Activated CD4-positive, CD25-positive, alpha-beta regulatory T cell treated with anti-CD3 and anti-CD28 coated beads, Interleukin-2, amount 50 U/mL, for 16 hours (primary cell): ENCODE measurements around the gene RPTOR.
"Not testable (repeated sequence)": the region's sequence is repeated elsewhere in the genome, so short reads cannot be mapped to it uniquely, and the experiment has no call there.

Experiments used
- DNase-seq: peaks from one replicate; pipeline ENCODE4 v3.0.0-alpha.2; 2020; ENCODE audit warnings: low read depth, low spot score

Gene RPTOR

DNA sequence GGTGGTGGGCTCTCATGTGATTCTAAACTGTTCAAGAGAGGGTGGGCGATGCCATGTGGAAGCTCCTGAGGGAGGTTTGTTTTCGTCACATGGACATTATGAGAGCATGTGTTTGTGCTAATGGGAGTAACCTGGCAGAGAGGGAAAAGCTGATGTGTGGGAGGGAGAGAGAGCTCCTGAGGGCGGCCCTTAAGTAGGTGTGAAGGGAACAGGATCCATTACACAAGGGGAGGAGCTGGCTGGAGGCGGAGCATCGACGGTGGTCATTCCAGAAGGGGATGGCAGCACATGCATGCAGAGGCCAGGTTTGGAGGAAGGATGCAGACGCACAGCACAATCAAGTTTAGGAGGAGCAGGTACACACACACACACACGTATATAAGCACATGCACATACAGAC lies 197.5 kb downstream of the RPTOR start:
- DNase-seq: no peak

DNA sequence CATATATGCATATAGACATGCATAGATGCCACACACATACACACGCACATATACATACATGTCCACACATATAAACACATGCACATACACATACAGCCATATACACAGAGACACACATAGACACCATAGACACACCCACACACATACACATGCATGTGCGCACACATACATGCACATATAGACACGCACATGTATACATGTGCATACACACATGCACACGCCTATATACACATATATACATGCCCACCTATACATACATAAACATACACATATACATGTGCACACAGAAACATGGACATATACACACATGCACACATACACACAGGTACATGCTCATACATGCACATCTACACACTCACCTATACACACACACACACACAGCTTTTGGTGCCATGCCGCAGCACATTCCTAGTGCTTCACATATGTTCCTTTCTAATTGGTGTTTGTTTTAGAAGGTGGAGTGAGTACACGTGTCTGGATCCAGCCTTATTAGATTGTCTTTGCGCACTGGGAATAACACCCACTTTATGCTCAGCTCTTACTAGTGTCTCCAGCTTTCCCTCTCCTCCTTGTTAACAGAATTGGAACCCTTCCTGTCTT lies 198.0 kb downstream of the RPTOR start:
- DNase-seq: no peak

DNA sequence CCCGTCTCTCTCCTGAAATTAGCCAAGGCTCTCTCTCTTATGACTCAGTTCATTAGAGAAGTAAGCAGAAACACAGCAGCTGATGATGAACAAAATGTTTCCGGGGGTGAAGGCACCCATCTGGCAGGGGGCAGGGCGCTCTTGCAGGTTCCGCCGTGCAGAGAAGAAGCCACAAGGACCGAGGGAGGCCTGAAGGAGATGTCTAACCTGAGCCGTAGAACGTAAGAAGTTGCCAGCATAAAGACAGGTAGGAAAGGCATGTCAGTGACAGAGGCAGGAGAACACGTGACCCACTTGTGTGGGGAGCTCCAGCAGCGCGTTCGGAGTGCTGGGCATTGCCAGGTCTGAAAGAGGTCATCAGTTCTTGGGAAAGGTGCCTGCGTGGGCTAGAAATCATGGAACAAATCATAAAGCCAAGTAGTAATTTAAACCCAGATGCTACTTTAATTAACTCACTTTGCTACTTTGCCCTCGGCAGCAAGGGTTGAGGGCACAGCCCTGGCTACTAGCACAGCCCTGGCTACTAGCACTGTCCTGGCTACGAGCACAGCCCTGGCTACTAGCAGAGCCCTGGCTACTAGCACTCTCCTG lies 198.6 kb downstream of the RPTOR start:
- DNase-seq: no peak

DNA sequence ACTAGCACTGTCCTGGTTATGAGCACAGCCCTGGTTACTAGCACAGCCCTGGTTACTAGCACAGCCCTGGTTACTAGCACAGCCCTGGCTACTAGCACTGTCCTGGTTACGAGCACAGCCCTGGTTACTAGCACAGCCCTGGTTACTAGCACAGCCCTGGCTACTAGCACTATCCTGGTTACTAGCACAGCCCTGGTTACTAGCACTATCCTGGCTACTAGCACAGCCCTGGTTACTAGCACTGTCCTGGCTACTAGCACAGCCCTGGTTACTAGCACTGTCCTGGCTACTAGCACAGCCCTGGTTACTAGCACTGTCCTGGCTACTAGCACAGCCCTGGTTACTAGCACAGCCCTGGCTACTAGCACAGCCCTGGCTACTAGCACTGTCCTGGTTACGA lies 199.3 kb downstream of the RPTOR start:
- not testable (repeated sequence) for DNase-seq

DNA sequence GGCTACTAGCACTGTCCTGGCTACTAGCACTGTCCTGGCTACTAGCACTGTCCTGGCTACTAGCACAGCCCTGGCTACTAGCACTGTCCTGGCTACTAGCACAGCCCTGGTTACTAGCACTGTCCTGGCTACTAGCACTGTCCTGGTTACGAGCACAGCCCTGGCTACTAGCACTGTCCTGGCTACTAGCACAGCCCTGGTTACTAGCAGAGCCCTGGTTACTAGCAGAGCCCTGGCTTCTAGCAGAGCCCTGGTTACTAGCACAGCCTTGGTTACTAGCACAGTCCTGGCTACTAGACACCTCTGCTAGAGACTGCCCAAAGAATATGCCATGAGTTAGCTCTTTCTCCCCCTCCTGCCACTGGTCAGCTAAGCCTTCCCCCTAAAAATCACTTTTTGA lies 200.1 kb downstream of the RPTOR start:
- DNase-seq: not testable (repeated sequence)

DNA sequence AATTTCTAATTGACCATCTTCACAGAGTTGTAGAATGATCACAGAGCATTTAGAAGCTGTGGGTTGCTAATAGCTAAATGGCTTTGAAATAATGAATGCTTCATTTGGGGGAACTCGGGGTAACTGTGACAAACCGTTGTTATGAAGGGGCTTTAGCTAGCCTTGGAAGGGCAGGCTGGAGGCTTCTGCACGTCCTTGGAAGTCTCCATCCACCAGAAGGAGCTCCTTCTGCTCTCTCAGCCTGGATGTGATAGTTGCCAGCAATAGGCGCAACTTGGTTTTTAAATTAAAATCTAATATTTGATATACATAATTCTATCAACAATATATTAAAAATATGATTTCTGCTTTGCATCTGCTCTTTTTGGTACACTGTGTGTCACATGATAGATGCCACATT lies 200.5 kb downstream of the RPTOR start:
- no peak for DNase-seq

DNA sequence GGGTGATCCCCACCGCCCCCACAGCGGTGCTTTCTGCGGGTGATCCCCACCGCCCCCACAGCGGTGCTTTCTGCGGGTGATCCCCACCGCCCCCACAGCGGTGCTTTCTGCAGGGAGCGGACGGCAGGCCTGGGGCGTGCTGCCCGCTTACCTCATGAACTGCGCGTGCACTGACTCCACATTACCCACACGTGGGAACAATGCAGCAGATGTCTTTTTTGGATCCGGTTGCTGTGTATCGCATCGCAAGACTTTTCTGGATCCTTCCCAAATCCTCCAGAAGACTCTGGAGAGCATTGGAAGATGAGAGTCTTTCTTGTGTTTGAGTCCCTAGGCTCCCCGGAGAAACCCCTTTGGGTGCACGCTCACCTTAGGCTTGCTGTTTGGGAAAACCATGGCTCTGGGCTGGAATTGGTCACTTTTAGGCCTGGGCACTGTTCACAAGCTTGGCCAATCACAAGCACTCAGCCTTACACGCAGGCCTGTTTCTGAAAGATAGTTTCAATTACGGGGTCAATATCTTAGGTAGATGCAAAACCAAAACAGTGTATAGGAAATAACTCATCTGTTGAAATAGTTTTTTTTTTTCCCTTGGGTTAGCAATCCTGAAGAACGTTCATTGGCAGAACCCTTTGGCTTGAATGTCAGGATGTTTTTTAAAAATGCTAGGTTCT lies 201.8 kb downstream of the RPTOR start:
- DNase-seq: no peak

DNA sequence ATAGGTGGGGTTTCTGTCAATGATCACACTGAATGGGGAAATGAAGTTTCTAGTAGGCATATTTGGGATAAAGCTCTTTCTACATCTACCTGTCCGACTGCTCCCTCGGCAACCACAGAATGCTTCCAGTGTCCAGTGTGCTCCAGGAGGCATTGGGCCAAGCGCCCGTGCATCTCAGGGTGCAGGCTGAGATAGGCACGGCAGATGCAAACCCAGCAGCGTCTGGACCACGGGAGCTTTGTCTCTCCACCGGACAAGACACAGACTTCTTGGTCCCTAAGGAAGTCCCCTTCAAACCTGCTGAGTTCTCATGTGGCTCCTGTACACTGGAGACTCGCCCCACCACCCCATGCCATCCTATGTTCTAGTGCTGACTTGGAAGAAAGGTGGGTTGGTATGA lies 202.8 kb downstream of the RPTOR start:
- no peak for DNase-seq

DNA sequence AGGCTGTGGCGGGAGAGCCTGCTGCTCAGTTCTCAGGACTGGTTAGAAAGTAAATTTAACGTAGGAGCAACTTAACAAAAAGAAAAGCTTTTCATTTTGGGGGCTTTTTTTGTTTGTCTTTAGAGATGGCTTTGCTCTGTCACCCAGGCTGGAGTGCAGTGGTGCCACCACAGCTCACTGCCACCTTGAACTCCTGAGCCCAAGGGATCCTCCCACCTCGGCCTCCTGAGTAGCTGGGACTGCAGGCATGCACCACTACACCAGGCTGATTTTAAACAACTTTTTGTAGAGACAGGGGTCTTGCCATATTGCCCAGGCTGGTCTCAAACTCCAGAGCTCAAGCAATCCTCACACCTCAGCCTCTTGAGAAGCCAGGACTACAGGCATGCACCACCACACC lies 205.0 kb downstream of the RPTOR start:
- DNase-seq: no peak

DNA sequence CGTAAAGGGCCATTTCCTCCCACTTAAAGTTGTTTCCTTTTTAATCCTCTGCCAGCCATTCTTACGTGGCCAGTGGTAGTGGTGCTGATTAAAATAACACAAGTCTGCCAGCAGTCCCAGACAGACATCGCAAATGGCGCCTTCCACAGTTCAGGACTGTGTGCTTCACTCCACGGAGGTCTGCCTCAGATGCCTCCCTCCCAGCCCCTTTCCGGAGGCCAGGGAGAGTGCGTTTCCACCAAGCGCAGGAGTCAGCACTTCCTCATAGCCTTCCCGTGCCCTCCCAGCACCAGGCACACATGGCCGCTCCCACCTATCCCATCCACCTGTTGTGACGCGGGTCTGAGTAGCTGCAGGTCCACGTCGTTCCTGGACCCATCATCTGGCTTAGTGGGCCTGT lies 205.6 kb downstream of the RPTOR start:
- no peak for DNase-seq

DNA sequence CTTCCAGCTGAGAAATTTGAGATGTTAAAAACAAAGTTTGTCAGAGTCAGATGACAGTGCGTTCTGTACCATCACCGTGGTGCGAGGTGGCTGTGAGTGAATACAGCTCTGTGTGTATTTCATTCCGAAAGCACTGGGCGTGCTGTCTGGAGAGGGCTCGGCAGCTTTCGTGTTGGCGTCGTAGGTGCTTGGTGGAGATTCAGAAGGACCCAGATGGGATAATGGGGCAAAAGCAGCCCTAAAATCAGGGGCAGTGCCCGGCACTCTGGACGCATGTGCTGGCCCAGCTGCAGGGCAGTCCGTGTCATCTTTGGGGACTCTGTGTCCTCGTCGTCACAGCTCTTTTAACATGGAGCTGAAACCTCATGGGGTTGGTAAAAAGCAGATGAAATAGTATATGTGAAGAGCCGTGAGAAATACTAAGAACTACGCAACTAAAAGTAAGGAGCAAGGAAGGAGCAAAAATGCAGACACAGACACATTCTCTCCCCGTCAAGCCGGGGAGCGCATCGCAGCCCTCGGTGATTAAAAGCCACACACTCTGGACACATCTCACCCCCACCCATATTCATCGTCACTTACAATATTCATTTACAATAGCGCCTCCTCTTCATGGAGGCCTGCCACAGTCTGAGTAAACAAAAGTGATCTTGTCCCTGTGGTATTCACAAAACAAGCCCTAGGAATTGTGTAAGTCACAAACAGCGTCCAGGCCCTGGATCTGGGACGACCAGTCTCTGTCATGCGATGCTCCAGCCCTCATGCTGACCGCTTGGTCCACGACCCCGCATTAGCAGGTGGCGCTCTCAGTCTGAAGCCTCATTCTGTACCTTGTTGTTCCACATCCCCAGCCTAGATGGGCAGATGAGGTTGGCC lies 206.7 kb downstream of the RPTOR start:
- DNase-seq: no peak

DNA sequence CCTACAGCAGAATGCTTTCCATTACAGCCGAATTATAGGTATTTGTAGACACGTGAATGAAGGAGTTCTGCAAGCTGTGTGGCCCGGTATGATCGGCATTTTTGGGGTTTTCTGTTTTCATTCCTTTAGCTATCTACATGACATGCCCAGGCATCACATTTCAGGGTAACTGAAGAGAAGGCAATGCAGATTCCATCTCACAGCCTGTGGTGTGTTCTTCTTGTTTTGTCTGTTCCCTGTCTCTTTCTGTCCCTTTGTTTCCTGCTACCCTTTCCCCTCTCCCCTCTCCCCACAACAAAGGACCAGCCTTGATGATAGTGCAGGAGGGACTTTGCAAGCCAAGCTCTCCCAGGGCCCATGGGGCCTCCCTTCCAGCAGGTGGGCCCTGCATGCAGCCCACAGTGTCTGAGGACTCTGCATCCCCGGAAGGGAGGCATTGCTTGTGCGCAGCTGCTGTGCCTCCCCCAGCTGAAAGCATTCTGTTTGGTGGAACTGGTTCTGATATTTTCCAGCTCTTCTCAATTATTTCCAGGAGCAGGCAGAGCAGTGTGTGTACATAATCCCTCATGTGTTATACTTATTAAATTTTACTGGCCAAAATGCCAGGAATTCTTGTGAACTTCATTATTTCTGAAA lies 207.4 kb downstream of the RPTOR start:
- no peak for DNase-seq

DNA sequence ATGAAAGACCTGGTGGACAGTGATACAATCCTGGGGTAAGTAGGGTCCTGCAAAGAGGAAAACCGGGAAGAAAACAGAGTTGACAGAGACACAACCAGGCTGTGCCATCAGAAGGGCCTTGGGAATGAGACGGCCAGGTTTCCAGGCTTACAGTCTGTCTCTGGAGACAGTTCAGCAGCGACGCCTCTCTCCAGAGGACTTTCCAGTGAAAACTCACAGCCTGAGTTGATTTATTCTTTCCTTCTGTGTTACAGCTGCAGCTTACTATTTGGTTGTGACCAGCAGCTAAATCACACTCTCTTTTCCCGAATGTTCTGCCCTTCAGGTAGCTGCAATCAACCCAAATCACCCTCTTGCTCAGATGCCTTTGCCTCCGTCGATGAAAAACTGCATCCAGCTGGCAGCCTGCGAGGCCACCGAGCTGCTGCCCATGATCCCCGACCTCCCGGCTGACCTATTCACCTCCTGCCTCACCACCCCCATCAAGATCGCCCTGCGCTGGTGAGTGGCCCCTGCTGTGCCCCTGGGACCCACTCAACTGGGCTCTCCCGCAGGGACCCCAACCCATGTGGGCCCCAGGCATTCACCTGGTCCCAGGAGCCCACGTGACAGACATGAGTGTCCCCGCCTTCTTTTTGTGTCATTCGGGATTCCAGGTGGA lies 209.2 kb downstream of the RPTOR start:
- DNase-seq: no peak

DNA sequence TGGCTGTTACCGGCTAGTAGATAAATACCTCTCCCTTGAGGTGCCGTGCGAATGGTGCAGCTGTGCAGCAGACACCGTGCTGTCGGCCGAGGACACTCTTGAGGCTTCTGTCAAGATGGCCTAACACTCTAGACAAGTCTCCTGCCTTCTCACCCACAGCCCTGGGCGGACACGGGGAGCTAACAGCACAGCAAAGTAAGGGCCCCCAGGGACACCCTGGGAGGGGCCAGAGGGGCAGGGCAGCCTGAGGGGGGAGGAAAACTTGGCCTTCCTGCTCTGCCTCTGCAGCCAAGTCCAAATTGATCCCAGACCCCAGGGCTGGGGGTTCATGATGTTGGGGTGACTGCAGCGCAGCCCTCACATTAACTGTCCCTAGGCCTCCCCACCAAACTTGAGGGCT lies 210.2 kb downstream of the RPTOR start:
- no peak for DNase-seq

DNA sequence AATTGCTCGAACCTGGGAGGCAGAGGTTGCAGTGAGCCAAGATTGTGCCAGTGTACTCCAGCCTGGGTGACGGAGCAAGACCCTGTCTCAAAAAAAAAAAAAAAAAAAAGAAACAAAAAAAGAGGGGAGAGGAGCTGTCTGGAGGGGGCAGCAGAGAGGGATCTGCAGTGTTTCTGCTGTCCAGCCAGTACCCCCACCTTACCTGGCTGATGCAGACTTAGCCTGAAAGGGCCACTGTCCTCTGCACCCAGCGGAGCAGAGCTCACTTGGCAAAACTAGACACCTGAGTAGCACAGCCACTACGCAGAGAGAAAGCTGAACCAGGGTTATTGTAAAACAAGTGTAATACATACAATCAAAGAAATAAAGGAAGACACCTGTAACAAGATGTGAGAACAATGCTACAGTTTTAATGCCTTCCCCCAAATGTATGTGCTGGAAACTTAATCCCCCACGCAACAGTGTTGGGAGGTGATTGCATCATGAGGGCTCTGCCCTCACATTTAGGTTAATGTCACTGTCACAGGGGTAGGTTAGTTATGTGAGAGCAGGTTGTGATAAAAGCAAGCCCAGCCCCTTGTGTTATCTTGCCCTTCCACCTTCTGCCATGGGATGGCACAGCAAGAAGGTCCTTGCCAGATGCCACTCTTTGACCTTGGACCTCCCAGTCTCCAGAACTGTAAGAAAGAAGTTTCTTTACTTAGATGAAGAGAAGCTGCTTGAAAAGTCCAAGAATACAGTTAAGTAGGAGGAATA lies 211.2 kb downstream of the RPTOR start:
- no peak for DNase-seq

DNA sequence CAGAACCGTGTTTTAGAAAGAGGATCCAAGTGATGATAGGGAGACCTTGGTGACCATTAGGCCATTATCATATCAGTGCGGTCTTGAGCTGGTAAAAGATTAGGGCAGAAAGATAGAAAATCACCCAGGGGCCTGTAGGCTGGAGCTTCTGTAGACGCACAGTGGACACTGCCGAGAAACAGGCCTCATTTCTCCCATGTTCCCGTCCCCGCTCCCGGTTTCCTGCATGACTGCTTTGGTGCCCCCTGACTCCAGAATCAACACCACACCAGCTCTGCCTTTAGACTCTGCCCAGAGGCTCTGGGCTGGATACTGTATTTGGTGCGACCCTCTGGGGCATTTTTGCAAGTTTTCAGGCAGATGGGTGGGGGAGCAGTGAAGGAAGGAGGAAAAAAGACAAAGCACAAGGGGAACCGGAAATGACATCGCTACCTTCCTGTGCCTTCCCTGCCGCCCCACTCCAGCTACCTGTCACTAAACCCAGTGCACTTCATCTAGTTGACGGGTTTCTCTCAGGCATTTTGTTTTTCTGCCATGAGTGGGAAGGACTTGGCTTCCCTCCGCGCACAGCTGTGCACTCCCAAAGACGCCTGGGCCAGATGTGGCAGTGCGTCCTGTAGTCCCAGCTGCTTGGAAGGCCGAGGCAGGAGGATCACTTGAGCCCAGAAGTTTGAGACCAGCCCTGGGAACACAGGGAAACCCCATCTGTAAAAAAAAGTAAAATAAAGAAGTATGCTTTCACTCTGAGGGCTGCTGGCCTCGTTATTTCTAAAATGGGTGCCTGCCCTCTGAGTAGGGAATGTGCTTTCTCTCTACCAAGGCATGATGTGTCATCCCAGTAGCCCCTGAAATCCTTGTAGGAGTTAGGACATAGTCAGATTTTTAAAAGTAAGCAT lies 214.1 kb downstream of the RPTOR start:
- no peak for DNase-seq

DNA sequence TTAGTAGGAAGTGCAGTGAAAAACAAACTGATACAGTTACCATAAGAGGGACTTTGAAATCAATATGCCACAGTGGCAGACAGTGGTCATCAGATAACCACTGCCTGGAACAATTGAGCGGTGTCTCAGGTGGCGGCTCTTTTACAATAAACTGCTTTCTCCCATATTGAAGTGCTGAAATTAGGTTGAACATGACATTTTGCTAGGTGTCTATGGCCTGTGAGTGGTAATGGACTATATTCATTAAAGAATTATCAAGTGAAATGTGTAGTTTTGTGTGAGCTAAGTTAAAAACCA lies 214.7 kb downstream of the RPTOR start:
- DNase-seq: no peak

DNA sequence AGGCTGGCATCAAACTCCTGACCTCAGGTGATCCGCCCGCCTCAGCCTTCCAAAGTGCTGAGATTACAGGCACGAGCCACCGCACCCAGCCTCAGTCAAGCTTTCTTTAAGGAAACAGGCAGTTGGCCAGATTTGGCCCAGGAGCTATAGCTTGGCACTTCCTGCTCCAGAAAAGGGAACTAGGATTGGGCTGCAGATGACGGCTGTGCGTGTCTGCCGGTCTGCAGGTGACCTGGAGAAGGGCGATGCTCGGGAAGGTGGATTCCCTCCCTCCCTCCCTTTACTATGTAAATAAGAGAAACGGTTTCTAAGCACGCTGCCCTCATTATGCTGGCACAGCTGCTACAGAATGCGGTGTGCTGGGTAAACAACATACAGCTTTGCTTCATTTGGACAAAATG lies 215.9 kb downstream of the RPTOR start:
- no peak for DNase-seq

DNA sequence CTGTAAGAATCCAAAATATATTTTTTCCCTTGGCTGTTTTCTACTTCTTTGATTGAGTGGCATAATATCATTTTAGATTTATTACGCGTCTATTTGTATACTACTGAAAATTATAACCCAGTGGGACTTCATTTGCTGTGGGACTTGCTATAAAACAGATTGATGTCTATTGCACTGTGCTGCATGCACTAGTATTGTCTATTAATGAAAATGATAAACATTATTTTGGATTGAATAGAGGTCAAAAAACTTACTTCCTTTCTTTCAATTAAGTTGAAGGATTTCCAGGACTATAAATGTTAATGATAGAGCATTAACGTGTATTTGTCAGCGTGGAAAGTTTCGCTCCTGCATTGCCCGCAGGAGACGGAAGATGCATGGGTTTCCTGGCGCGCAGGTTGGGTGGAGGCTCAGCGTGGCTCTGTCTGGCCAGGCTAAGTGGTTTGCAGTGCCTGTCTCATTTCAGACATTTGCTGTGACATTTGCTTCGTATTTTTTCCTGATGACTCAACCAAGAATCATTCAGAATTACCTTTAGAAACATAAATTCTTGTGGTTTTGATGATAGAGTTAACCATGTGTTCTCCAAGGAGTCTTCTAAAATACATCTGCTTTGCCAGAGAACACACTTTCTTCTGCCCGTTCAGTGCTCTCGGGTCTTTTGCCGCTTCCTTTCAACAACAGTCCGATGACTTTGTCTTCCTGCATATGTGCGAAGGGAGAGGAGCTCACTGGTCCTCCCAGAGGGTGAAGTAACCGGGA lies 216.7 kb downstream of the RPTOR start:
- DNase-seq: peak; percentile 44
